Measurements from ENCODE around the gene FAM20A. TPM values are rescaled to one million over a fixed set of nuclear protein-coding genes. Genes with fewer than 3 reads are reported as not detected.
A peak's percentile ranks its signal among the peaks of the same experiment; 100 is the strongest.
"Not testable (repeated sequence)": the region's sequence is repeated elsewhere in the genome, so short reads cannot be mapped to it uniquely, and the experiment has no call there.

The FAM20A gene
- total and polyA plus RNA-seq, 2 experiments from 2014 or later: 15.6 to 15.9 TPM

DNA sequence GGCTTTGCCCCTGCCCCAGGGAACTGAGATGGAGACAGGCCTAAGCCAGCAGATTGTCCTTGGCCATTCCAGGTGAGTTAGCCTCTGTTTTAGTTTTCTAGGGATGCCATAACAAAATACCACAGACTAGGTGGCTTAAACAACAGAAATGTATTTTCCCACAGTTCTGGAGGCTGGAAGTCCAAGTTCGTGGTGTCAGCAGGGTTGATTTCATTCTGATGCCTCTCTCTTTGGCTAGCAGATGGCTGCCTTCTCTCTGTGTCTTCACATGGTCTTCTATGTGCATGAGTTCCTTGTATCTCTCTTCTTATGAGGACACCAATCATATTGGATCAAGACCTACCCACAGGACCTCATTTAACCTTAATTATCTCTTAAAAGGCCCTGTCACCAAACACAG is 12.8 kb downstream of the FAM20A start:
- no peak overlapping the region for H3K27ac ChIP-seq
- H3K36me3 ChIP-seq: no peaks in the 10 kb centered on the region
- TF ChIP-seq, protein P1, sequence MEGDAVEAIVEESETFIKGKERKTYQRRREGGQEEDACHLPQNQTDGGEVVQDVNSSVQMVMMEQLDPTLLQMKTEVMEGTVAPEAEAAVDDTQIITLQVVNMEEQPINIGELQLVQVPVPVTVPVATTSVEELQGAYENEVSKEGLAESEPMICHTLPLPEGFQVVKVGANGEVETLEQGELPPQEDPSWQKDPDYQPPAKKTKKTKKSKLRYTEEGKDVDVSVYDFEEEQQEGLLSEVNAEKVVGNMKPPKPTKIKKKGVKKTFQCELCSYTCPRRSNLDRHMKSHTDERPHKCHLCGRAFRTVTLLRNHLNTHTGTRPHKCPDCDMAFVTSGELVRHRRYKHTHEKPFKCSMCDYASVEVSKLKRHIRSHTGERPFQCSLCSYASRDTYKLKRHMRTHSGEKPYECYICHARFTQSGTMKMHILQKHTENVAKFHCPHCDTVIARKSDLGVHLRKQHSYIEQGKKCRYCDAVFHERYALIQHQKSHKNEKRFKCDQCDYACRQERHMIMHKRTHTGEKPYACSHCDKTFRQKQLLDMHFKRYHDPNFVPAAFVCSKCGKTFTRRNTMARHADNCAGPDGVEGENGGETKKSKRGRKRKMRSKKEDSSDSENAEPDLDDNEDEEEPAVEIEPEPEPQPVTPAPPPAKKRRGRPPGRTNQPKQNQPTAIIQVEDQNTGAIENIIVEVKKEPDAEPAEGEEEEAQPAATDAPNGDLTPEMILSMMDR (IDR thresholded peaks at IDR 0.05; ENCODE audit: low read depth, low read length): no peak
- no peak overlapping the region for H3K4me3 ChIP-seq
- H3K27me3 ChIP-seq: no peaks in the 10 kb centered on the region
- H3K4me1 ChIP-seq (ENCODE audit: low read depth): peaks cover 15% of the 10 kb centered on the region
- no peak for DNase-seq (ENCODE audit: low read depth in 1 of 2, low spot score in 1 of 2)
- no peaks in the 10 kb centered on the region for H3K9me3 ChIP-seq (ENCODE audit: low read depth)

DNA sequence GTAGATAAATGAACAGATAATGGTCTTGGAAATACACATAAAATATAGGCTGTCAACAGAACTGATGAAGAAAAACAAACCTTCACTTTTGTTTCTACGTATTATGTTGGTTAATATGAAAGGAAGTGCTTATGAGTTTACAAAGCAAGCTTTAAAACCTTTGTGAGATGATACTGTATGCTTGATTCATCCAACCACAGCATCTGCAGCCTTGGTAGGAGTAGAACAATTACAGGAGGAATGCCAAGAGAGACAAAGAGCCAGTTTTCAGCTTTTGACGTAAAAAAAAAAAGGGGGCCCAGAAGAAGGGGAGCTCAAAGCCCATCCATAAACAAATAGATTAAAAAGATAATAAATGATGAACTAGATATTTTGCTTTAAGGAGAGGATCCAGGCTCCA is 13.3 kb downstream of the FAM20A start:
- no peaks in the 10 kb centered on the region for H3K36me3 ChIP-seq
- TF ChIP-seq, protein P1 (IDR thresholded peaks at IDR 0.05; ENCODE audit: low read depth, low read length): no peak
- H3K4me1 ChIP-seq (ENCODE audit: low read depth): peaks cover 15% of the 10 kb centered on the region
- no peaks in the 10 kb centered on the region for H3K27me3 ChIP-seq
- DNase-seq (ENCODE audit: low read depth in 1 of 2, low spot score in 1 of 2): peak in 1 of 2 donors; percentile 66
- no peak overlapping the region for H3K27ac ChIP-seq
- H3K9me3 ChIP-seq (ENCODE audit: low read depth): no peaks in the 10 kb centered on the region
- H3K4me3 ChIP-seq: no peak overlapping the region

DNA sequence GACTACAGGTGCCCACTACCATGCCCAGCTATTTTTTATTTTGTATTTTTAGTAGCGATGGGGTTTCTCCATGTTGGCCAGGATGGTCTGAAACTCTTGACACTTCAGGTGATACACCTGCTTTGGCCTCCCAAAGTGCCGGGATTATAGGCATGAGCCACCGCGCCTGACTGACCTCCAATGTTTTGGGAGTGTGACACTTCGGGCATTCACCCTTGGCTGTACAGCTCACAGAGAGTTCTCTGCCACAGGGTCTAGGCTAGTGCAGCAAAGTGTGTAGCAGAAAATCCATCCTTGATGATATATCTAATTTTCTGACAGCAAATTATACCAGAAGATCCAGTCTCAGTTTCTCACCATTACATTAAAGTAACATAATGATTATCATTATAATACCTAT is 14.1 kb downstream of the FAM20A start:
- no peak for DNase-seq (ENCODE audit: low read depth in 1 of 2, low spot score in 1 of 2)
- H3K4me3 ChIP-seq: no peak overlapping the region
- H3K36me3 ChIP-seq: no peaks in the 10 kb centered on the region
- peaks cover 21% of the 10 kb centered on the region for H3K4me1 ChIP-seq (ENCODE audit: low read depth)
- H3K27me3 ChIP-seq: no peaks in the 10 kb centered on the region
- no peak overlapping the region for H3K27ac ChIP-seq
- TF ChIP-seq, protein P1 (IDR thresholded peaks at IDR 0.05; ENCODE audit: low read depth, low read length): no peak
- no peaks in the 10 kb centered on the region for H3K9me3 ChIP-seq (ENCODE audit: low read depth)

DNA sequence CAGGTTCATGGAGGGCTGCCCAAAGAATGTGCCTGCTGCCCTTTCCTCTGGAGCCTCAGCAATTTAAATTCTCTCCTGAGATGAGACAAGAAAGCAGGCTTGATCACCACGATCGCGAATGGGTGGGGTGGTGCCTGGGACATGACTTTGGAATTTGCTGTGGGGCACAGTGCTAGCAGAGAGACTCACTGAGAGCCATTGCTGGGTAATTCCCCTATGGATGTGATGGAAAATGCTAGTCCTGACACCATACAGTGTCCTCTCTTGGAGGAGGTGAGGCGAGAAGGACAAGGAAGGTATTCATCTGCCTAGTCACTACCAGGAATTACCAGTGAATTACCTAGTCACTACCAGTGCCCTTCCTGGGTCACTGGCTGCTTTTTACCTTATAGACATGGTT is 15.5 kb downstream of the FAM20A start:
- Histone ChIP-seq H3K27ac (peak overlapping the region; percentile 59), H3K27me3 (no peaks in the 10 kb centered on the region), H3K36me3 (no peaks in the 10 kb centered on the region), H3K9me3 (ENCODE audit: low read depth) (no peaks in the 10 kb centered on the region), H3K4me1 (ENCODE audit: low read depth) (peaks cover 30% of the 10 kb centered on the region), H3K4me3 (no peak overlapping the region)
- TF ChIP-seq, protein P1 (IDR thresholded peaks at IDR 0.05; ENCODE audit: low read depth, low read length): no peak
- DNase-seq (ENCODE audit: low read depth in 1 of 2, low spot score in 1 of 2): peak in 1 of 2 donors; percentile 37

DNA sequence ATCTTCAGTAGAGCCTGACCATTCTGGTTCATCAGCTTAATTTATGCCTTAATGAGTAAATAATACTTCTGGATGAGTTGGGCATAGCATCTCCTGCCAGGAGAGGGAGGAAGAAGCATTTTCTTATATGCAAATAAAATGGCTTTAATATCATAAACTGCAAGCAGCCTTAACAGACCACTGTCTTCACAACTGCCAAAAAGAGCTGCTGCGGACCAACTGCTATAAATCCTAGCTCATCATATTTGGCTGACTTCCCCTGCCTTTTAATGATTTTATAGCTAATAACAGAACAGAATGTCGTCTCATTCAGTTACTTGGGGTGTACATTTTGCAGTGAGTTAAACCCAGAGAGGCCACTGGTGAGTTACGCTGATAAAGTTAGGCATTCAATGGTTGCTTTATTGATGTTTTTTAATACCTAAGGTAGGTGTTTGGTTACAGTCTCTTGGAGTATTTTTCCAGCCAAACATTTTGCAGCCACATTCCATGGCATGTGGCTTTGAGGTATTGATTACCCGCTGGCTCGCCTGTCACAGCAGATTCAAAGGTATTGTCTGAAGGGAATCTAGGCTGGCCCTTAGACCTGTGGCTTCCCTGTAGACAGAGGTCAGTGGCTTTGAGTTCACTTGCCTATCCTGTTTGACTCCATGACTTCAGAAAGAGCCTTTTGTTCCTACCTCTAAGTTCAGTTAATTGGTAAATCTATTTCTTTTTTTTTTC is 16.4 kb downstream of the FAM20A start:
- no peak for DNase-seq (ENCODE audit: low read depth in 1 of 2, low spot score in 1 of 2)
- TF ChIP-seq, protein P1 (IDR thresholded peaks at IDR 0.05; ENCODE audit: low read depth, low read length): no peak
- H3K27ac ChIP-seq: peak overlapping the region; percentile 12

DNA sequence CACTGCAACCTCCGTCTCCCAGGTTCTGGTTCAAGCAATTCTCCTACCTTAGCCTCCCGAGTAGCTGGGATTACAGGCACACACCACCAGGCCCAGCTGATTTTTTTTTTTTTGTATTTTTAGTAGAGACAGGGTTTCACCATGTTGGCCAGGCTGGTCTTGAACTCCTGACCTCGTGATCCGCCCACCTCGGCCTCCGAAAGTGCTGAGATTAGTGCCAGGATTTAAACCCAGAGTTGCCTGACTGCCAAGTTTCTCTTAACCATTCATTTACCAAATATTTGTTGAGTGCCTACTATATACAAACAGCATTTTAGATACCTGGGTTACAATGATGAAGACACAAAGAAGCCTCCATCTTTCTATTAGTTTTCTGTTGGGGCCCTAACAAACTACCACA is 18.3 kb downstream of the FAM20A start:
- not testable (repeated sequence) for H3K36me3 ChIP-seq; H3K27me3 ChIP-seq; H3K9me3 ChIP-seq (ENCODE audit: low read depth); DNase-seq (ENCODE audit: low read depth in 1 of 2, low spot score in 1 of 2); H3K4me3 ChIP-seq
- Histone ChIP-seq H3K27ac (peak overlapping the region; percentile 3), H3K4me1 (ENCODE audit: low read depth) (peaks cover 38% of the 10 kb centered on the region)

More for the DNA sequence above, 16.4 kb downstream of the FAM20A start:
- H3K4me1 ChIP-seq (ENCODE audit: low read depth): peaks cover 38% of the 10 kb centered on the region
- H3K36me3 ChIP-seq: no peaks in the 10 kb centered on the region
- no peaks in the 10 kb centered on the region for H3K9me3 ChIP-seq (ENCODE audit: low read depth)
- H3K27me3 ChIP-seq: no peaks in the 10 kb centered on the region
- H3K4me3 ChIP-seq: no peak overlapping the region
